Esophagus muscularis mucosa (tissue), 3 donors: ENCODE measurements around the gene NCOA7.

Experiments used
- POLR2A ChIP-seq: fragments of 450-650 bp; IDR thresholded peaks from one replicate; pipeline ENCODE4 v1.6.1; 2017; ENCODE audit warnings: antibody characterized with exemption, moderate library complexity, mild to moderate bottlenecking, low read depth
- TF ChIP-seq, protein P1 (sequence below), 3 experiments: fragments of 200-600 bp in 2 of 3; fragments of 450-650 bp in 1 of 3; sonication (generic) in 2 of 3; IDR thresholded peaks; one replicate each; pipeline ENCODE4 v1.5.1; 2017 to 2019; ENCODE audit warnings: antibody characterized with exemption in 3 of 3, mild to moderate bottlenecking in 2 of 3, moderate library complexity in 1 of 3

DNA sequence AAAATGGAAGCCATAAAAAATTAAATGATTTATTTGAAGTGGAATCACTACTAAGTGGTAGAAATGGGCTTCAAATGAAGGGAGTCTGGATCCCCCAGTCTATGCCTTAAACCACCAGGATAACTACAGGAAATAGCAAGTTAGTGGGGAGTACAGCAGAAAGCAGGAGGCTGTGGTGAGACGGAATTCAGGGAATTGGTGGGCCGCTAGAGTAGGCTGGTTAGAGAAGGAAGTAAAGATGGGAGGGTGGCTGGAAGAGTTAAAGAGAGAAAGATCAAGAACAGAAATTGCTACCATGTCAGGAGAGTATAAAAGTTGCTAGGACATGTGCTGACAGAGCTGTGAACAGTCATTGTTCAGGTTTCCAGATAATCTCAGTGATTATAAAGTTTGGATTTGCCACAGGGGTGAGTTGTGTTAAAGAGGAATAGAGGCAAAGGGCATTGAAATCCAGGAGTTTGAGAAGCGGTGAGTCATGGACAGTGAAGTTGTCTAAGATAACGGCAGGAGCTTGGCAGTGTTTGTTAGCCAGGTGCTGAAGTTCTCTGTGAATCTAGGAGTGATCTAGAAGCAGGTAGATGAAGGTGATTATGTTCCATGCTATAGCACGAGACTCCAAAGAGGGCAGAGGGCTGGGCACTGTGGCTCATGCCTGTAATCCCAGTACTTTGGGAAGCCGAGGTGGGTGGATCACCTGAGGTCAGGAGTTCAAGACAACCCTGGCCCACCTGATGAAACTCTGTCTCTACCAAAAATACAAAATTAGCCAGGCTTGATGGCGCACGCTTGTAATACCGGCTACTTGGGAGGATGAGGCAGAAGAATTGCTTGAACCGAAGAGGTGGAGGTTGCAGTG lies 152.1 kb downstream of the NCOA7 start:
- TF ChIP-seq POLR2A: no peak
- TF ChIP-seq, protein P1, sequence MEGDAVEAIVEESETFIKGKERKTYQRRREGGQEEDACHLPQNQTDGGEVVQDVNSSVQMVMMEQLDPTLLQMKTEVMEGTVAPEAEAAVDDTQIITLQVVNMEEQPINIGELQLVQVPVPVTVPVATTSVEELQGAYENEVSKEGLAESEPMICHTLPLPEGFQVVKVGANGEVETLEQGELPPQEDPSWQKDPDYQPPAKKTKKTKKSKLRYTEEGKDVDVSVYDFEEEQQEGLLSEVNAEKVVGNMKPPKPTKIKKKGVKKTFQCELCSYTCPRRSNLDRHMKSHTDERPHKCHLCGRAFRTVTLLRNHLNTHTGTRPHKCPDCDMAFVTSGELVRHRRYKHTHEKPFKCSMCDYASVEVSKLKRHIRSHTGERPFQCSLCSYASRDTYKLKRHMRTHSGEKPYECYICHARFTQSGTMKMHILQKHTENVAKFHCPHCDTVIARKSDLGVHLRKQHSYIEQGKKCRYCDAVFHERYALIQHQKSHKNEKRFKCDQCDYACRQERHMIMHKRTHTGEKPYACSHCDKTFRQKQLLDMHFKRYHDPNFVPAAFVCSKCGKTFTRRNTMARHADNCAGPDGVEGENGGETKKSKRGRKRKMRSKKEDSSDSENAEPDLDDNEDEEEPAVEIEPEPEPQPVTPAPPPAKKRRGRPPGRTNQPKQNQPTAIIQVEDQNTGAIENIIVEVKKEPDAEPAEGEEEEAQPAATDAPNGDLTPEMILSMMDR (IDR thresholded peaks at IDR 0.05): no peak
